Stimulated activated CD8-positive, alpha-beta memory T cell treated with anti-CD3 and anti-CD28 coated beads, Interleukin-2, amount 100 ng/mL, for 48 hours (primary cell): ENCODE results near the gene PCBD1.
"Not testable (repeated sequence)": the region's sequence is repeated elsewhere in the genome, so short reads cannot be mapped to it uniquely, and the experiment has no call there.

Experiments used
- DNase-seq, 2 donors: peaks; one replicate each; pipeline ENCODE4 v3.0.0-alpha.2; 2020; ENCODE audit warnings: low read depth in 2 of 2

Gene PCBD1

GRCh38 chr10:70887804-70888800 is at the start of gene PCBD1:
TSS of gene PCBD1 (minus strand) at chr10:70888565. CDS start at chr10:70888533, 32 bp downstream.
- peak; percentile 59 to 60 for DNase-seq

- DNase-seq = no peak
These were observed 49.3 kb upstream of the PCBD1 start for GRCh38 chr10:70937661-70938060.

- DNase-seq = no peak
These were observed 47.7 kb upstream of the PCBD1 start for GRCh38 chr10:70936111-70936510.

- DNase-seq = no peak
These were observed 47.3 kb upstream of the PCBD1 start for GRCh38 chr10:70935631-70936030.

- no peak for DNase-seq
These were observed 46.8 kb upstream of the PCBD1 start for GRCh38 chr10:70935125-70935625.

- DNase-seq = no peak
These were observed 46.3 kb upstream of the PCBD1 start for GRCh38 chr10:70934701-70935100.

GRCh38 chr10:70932392-70933196 is 44.2 kb upstream of the PCBD1 start:
- no peak for DNase-seq

- DNase-seq = no peak
These were observed 42.9 kb upstream of the PCBD1 start for GRCh38 chr10:70931168-70931815.

GRCh38 chr10:70930263-70931000 is 42.1 kb upstream of the PCBD1 start:
- no peak for DNase-seq

- DNase-seq = no peak
These were observed 39.8 kb upstream of the PCBD1 start for GRCh38 chr10:70928140-70928539.

GRCh38 chr10:70927189-70927943 is 39.0 kb upstream of the PCBD1 start:
- DNase-seq = no peak

- no peak for DNase-seq
These were observed 38.0 kb upstream of the PCBD1 start for GRCh38 chr10:70926226-70927000.

- peak; percentile 29 to 43 for DNase-seq
These were observed 37.2 kb upstream of the PCBD1 start for GRCh38 chr10:70925377-70926225.

GRCh38 chr10:70923696-70924095 is 35.3 kb upstream of the PCBD1 start:
- DNase-seq = no peak

- DNase-seq = no peak
These were observed 32.9 kb upstream of the PCBD1 start for GRCh38 chr10:70921285-70921684.

GRCh38 chr10:70920519-70920918 is 32.2 kb upstream of the PCBD1 start:
- DNase-seq = no peak

- not testable (repeated sequence) for DNase-seq
These were observed 31.5 kb upstream of the PCBD1 start for GRCh38 chr10:70919906-70920305.

- no peak for DNase-seq
These were observed 30.6 kb upstream of the PCBD1 start for GRCh38 chr10:70918851-70919530.
